ENCODE results near the gene ATP1B4.

DNA sequence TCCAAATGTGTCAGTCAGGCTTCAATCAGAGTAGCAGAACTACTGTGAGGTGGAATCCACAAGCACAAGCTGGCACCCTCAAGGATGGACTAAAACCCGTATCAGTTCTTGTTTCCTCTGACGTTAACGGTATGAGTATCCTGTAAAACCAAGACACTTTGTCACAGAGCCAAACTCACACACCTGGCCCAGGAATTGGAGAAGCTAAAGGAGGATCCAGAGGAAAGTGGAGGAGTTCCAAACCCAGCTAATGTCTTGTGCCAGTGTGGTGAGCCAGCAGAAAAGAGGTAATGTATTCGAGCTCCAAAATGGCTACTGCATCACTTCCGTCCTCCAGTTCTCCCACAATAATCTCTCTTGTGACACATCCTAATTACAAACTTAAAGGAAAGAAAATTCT is 44.7 kb downstream of the ATP1B4 start:
- TF ChIP-seq, protein P1, sequence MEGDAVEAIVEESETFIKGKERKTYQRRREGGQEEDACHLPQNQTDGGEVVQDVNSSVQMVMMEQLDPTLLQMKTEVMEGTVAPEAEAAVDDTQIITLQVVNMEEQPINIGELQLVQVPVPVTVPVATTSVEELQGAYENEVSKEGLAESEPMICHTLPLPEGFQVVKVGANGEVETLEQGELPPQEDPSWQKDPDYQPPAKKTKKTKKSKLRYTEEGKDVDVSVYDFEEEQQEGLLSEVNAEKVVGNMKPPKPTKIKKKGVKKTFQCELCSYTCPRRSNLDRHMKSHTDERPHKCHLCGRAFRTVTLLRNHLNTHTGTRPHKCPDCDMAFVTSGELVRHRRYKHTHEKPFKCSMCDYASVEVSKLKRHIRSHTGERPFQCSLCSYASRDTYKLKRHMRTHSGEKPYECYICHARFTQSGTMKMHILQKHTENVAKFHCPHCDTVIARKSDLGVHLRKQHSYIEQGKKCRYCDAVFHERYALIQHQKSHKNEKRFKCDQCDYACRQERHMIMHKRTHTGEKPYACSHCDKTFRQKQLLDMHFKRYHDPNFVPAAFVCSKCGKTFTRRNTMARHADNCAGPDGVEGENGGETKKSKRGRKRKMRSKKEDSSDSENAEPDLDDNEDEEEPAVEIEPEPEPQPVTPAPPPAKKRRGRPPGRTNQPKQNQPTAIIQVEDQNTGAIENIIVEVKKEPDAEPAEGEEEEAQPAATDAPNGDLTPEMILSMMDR (IDR thresholded peaks at IDR 0.05), result no peak
- TF ChIP-seq POLR2A (IDR thresholded peaks at IDR 0.05), result no peak

All from Peyer's patch (tissue), 4 donors.